ENCODE data around the gene NR1D2. TPM values are rescaled to one million over a fixed set of nuclear protein-coding genes. Genes with fewer than 3 reads are reported as not detected.

The NR1D2 gene
- total RNA-seq, 1 donor from 2014 or later, result 3.3 TPM

DNA sequence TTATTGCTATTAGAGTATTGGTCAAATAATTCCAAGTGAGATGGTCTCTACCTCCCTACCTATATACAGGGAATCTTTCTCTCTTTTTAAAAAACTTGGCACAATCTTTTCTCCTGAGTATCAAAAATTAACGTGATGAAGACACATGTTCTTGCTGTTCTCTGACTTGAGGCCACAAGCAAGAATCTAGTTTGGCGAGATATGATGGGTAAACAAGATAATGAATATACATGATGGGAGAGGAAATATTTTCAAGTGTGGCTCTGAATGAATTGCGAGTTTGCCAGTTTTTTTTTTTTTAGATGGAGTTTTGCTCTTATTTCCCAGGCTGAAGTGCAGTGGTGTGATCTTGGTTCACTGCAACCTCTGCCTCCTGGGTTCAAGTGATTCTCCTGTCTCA lies 11.6 kb downstream of the NR1D2 start:
- no peak for DNase-seq (ENCODE audit: low spot score)
- H3K4me3 Mint-ChIP-seq (ENCODE audit: low read depth), result no peak overlapping the region
- H3K9me3 Mint-ChIP-seq, result no peaks in the 10 kb centered on the region
- H3K4me1 Mint-ChIP-seq (ENCODE audit: low read depth), result peaks cover 6% of the 10 kb centered on the region
- H3K27me3 Mint-ChIP-seq (ENCODE audit: low read depth), result no peaks in the 10 kb centered on the region
- H3K36me3 Mint-ChIP-seq (ENCODE audit: low read depth), result no peaks in the 10 kb centered on the region
- intact Hi-C loops (cut with micrococcal nuclease), result no loop called here
- no peak overlapping the region for H3K27ac Mint-ChIP-seq

DNA sequence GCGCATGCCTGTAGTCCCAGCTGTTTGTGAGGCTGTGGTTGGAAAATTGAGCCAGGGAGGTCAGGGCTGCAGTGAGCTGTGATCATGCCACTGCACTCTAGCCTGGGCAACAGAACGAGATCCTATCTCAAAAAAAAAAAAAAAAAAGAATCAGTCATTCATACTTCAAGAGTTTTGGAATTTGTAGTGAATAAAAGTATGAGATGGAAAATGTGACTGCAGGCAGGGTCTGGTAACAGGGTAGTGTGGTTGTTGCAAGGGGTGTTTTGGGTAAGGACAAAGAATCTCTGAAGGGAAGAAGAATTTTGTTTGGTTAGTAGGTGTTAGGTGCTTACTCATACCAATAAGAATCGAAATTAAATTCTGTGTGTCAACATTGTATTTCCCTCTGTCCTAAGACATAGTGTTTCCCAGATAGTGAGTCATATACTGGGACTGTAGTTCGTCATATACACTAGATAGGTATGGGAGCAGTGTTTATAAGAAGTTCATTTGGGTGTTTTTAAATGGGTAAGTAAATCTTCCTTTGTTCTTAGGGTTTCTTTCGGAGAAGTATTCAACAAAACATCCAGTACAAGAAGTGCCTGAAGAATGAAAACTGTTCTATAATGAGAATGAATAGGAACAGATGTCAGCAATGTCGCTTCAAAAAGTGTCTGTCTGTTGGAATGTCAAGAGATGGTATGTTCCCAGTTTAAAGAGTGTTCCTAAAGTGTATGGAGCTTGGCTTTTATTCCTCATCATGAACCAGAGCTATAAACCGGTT lies 14.2 kb downstream of the NR1D2 start:
- H3K36me3 Mint-ChIP-seq (ENCODE audit: low read depth), result no peaks in the 10 kb centered on the region
- intact Hi-C loops (cut with micrococcal nuclease), result no loop called here
- peaks cover 6% of the 10 kb centered on the region for H3K4me1 Mint-ChIP-seq (ENCODE audit: low read depth)
- no peaks in the 10 kb centered on the region for H3K9me3 Mint-ChIP-seq
- H3K27me3 Mint-ChIP-seq (ENCODE audit: low read depth), result no peaks in the 10 kb centered on the region
- no peak overlapping the region for H3K4me3 Mint-ChIP-seq (ENCODE audit: low read depth)
- DNase-seq (ENCODE audit: low spot score), result no peak
- peak overlapping the region; percentile 18 for H3K27ac Mint-ChIP-seq

DNA sequence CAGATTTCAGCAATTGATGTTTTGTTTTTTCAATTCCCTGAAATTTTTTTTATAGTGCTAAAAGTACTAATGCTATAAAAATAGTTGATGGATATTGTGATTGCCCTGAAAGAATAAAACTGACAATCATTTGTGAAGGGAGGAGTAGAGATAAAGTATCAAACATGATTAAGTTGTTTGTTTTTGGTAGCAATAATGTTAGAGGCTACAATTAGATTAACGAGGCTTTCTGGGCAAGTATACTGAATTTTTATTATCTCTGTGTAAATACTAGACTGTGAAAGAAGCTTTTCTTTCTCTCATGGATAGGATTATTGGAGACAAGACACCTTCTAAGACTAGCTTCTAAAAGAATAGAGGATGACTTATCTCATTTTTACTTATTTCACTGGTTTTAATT lies 15.6 kb downstream of the NR1D2 start:
- Mint-ChIP-seq H3K36me3 (ENCODE audit: low read depth) (no peaks in the 10 kb centered on the region), H3K4me1 (ENCODE audit: low read depth) (peaks cover 6% of the 10 kb centered on the region), H3K27me3 (ENCODE audit: low read depth) (no peaks in the 10 kb centered on the region), H3K4me3 (ENCODE audit: low read depth) (no peak overlapping the region), H3K9me3 (no peaks in the 10 kb centered on the region), H3K27ac (no peak overlapping the region)
- intact Hi-C loops (cut with micrococcal nuclease), result no loop called here
- no peak for DNase-seq (ENCODE audit: low spot score)

DNA sequence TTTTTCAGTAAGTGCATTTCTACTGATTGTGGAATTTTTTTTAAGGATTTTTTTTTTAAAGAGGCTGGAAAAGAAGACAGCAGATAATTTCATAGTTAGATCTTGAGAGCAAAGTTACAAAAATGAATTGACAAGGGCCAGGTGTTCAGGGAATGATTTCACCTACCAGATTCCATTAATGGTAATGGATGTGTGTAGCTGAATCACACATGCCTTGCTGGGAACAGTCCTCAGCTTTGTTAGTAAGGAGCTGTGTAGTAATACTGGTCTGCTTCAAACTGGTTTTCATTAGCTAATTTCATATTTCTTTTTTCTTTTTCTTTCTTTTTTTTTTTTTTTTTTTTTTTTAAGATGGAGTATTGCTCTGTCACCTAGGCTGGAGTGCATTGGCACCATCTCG lies 16.0 kb downstream of the NR1D2 start:
- Mint-ChIP-seq H3K4me3 (ENCODE audit: low read depth) (no peak overlapping the region), H3K36me3 (ENCODE audit: low read depth) (no peaks in the 10 kb centered on the region), H3K27ac (no peak overlapping the region), H3K4me1 (ENCODE audit: low read depth) (peaks cover 6% of the 10 kb centered on the region), H3K9me3 (no peaks in the 10 kb centered on the region), H3K27me3 (ENCODE audit: low read depth) (no peaks in the 10 kb centered on the region)
- no peak for DNase-seq (ENCODE audit: low spot score)
- intact Hi-C loops (cut with micrococcal nuclease), result no loop called here

DNA sequence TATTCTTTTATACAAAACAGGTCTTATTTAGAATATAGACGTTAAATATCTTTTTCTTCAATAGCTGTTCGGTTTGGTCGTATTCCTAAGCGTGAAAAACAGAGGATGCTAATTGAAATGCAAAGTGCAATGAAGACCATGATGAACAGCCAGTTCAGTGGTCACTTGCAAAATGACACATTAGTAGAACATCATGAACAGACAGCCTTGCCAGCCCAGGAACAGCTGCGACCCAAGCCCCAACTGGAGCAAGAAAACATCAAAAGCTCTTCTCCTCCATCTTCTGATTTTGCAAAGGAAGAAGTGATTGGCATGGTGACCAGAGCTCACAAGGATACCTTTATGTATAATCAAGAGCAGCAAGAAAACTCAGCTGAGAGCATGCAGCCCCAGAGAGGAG lies 16.8 kb downstream of the NR1D2 start:
- Mint-ChIP-seq H3K36me3 (ENCODE audit: low read depth) (no peaks in the 10 kb centered on the region), H3K27ac (no peak overlapping the region), H3K4me3 (ENCODE audit: low read depth) (no peak overlapping the region), H3K9me3 (no peaks in the 10 kb centered on the region), H3K4me1 (ENCODE audit: low read depth) (peaks cover 6% of the 10 kb centered on the region), H3K27me3 (ENCODE audit: low read depth) (no peaks in the 10 kb centered on the region)
- intact Hi-C loops (cut with micrococcal nuclease), result no loop called here
- DNase-seq (ENCODE audit: low spot score), result no peak

DNA sequence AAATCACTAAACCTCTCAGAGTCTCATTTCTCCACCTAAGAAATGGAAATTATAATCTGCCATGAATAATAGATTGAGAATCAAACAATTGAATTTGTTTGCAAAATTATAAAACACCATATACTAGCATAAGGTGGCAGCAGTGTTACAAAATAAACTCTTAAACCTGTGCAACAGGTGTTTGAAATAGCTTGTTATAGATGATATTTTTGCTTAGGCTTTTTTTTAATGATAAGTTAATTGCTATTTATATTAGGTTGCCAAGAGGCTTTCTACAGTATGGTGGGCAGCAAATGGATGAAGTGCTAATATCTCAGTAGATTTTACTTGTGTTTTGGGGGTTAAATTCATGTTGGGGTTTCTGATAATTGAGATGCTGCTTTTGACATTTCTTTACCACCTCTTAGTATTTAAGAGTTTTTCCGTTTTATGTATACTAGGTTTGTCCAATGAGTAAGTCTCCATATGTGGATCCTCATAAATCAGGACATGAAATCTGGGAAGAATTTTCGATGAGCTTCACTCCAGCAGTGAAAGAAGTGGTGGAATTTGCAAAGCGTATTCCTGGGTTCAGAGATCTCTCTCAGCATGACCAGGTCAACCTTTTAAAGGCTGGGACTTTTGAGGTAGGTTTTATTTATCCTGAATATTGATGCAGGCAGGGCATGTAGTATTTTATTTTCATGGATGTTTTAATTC lies 19.6 kb downstream of the NR1D2 start:
- intact Hi-C loops (cut with micrococcal nuclease), result no loop called here
- Mint-ChIP-seq H3K9me3 (no peaks in the 10 kb centered on the region), H3K36me3 (ENCODE audit: low read depth) (no peaks in the 10 kb centered on the region), H3K27me3 (ENCODE audit: low read depth) (no peaks in the 10 kb centered on the region), H3K4me1 (ENCODE audit: low read depth) (no peaks in the 10 kb centered on the region), H3K27ac (no peak overlapping the region), H3K4me3 (ENCODE audit: low read depth) (no peak overlapping the region)
- no peak for DNase-seq (ENCODE audit: low spot score)

DNA sequence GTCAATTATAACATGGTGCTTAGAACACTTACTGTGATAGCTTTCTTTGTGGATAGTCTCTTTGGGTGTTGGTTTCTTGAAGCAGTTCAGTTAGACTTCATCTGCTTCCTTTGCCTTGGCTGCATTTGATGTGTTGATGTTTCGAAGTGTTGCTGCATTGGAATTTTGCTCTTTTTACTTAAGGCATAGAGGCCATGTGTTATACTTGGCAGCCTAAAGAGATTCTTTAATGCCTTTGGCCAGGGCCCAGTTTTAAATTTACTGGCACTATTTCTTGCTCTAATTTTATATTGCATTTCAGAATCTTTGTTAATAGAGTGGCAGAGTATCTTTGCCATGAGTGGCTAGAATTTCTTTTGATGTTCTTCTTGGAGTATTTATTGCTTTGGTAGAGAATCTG lies 21.2 kb downstream of the NR1D2 start:
- intact Hi-C loops (cut with micrococcal nuclease), result no loop called here
- no peak for DNase-seq (ENCODE audit: low spot score)

DNA sequence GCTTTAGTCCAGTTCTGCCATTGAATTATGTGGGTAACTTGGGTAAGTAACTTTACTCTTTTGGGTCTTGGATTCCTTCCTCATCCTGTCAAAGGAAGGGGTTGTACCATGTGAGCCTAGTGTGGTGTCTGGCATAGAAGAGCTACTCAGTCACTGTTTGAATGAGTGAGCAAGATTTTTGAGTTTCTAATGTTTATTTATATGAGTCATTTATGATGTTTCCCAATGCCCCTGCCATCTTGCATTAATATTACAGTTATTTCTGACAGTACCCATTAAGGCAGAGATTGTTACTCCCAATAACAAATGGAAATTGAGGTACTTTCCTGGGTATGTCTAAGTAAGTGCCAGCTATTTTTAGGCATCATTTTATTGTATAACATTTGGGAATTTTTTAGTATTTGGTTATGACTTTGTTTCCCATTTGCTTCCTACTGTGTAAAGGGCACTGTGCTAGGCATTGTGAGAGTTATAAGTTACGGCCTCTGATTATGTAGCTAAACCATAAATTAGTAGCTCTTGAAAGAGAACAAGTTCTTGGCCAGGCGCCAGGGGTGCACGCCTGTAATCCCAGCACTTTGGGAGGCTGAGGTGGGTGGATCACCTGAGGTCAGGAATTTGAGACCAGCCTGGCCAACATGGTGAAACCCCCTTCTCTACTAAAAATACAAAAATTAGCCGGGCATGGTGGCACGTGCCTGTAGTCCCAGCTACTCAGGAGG lies 23.5 kb downstream of the NR1D2 start:
- Mint-ChIP-seq H3K36me3 (ENCODE audit: low read depth) (no peaks in the 10 kb centered on the region), H3K27ac (no peak overlapping the region), H3K4me1 (ENCODE audit: low read depth) (no peaks in the 10 kb centered on the region), H3K9me3 (no peaks in the 10 kb centered on the region), H3K27me3 (ENCODE audit: low read depth) (no peaks in the 10 kb centered on the region), H3K4me3 (ENCODE audit: low read depth) (no peak overlapping the region)
- DNase-seq (ENCODE audit: low spot score), result no peak
- intact Hi-C loops (cut with micrococcal nuclease), result no loop called here

More for the DNA sequence above, 21.2 kb downstream of the NR1D2 start:
- H3K27ac Mint-ChIP-seq, result no peak overlapping the region
- no peaks in the 10 kb centered on the region for H3K9me3 Mint-ChIP-seq
- H3K4me3 Mint-ChIP-seq (ENCODE audit: low read depth), result no peak overlapping the region
- H3K36me3 Mint-ChIP-seq (ENCODE audit: low read depth), result no peaks in the 10 kb centered on the region
- H3K27me3 Mint-ChIP-seq (ENCODE audit: low read depth), result no peaks in the 10 kb centered on the region
- no peaks in the 10 kb centered on the region for H3K4me1 Mint-ChIP-seq (ENCODE audit: low read depth)

DNA sequence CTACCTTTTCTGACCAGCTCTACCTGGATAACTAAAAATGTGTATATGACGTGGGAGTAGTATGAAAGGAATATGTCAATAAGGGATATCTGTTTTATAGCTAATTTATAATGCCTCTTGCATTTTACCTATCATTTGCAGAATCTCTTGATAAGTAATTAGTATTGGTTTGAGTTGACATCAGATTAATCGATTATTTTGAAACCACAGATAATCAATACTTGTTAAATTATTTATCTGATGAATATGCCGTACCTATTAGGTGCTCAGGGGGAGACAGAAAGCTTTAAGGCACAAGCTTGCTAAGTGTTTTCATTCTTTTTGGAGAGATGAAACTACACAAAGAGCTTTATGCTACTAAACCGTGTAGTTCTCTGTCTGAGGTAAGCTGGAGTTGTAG lies 24.3 kb downstream of the NR1D2 start:
- Mint-ChIP-seq H3K9me3 (no peaks in the 10 kb centered on the region), H3K4me3 (ENCODE audit: low read depth) (no peak overlapping the region), H3K4me1 (ENCODE audit: low read depth) (no peaks in the 10 kb centered on the region), H3K36me3 (ENCODE audit: low read depth) (no peaks in the 10 kb centered on the region), H3K27me3 (ENCODE audit: low read depth) (no peaks in the 10 kb centered on the region), H3K27ac (no peak overlapping the region)
- intact Hi-C loops (cut with micrococcal nuclease), result no loop called here
- no peak for DNase-seq (ENCODE audit: low spot score)

DNA sequence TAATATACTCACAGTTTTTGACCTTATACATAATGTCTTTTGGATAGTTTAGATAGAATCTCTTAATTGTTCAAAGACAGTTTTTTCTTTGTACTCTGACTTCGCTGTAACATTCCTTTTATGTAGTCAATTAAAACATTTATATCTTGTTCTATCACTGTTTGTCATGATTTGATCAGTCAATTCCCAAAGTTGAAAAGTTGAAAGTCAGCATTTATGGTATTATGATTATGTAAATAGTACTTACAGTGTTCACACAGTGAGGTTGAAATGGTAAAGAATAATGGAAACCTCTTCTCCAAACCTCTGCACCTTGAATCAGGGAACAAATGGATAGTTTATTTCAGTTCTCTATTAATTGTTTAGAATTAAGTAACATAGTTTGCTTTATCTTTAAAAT lies 26.6 kb downstream of the NR1D2 start:
- Mint-ChIP-seq H3K36me3 (ENCODE audit: low read depth) (no peaks in the 10 kb centered on the region), H3K27me3 (ENCODE audit: low read depth) (no peaks in the 10 kb centered on the region), H3K4me3 (ENCODE audit: low read depth) (no peak overlapping the region)

DNA sequence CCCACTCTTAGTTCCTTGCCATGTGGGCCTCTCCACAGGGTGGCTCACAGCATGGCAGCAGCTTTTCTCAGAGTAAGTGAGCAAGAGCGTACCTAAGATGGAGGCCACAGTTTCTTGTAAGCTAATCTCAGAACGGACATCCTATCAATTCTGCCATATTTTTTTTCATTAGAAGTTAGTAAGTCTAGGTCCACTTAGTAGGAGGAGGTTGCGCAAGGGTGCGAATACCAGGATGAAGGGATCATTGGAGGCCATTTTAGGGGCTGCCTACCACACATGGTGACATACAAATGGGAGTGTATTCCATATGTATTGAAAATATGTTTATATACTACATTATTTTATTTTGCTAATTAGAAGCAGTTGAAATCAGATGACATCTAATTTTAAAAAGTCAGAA lies 31.5 kb downstream of the NR1D2 start:
- no peak overlapping the region for H3K4me3 Mint-ChIP-seq (ENCODE audit: low read depth)
- H3K36me3 Mint-ChIP-seq (ENCODE audit: low read depth), result no peaks in the 10 kb centered on the region
- intact Hi-C loops (cut with micrococcal nuclease), result no loop called here
- no peaks in the 10 kb centered on the region for H3K4me1 Mint-ChIP-seq (ENCODE audit: low read depth)
- no peaks in the 10 kb centered on the region for H3K27me3 Mint-ChIP-seq (ENCODE audit: low read depth)
- H3K9me3 Mint-ChIP-seq, result peaks cover 3% of the 10 kb centered on the region
- no peak for DNase-seq (ENCODE audit: low spot score)
- H3K27ac Mint-ChIP-seq, result no peak overlapping the region

More for the DNA sequence above, 26.6 kb downstream of the NR1D2 start:
- H3K27ac Mint-ChIP-seq, result no peak overlapping the region
- H3K4me1 Mint-ChIP-seq (ENCODE audit: low read depth), result no peaks in the 10 kb centered on the region
- DNase-seq (ENCODE audit: low spot score), result no peak
- H3K9me3 Mint-ChIP-seq, result peaks cover 3% of the 10 kb centered on the region
- intact Hi-C loops (cut with micrococcal nuclease), result no loop called here

DNA sequence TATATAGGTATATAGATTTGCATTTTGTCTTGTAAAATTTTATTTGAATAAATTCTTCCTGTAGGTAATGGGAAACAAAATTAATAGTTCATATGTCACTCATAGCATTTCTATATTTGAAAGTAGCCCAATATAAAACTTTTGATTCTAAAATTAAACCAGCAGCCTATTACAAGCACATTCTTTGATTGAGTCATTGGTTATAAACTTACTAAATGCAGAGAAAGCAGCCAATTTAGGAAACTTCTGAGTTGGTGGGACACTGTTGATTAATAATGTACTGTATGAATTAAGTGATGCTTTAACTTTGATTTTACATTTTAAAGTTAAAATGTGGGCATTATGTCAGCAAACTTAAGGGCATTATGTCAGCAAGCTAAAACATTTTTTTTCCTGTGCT lies 34.5 kb downstream of the NR1D2 start:
- Mint-ChIP-seq H3K4me3 (ENCODE audit: low read depth) (no peak overlapping the region), H3K27ac (no peak overlapping the region), H3K27me3 (ENCODE audit: low read depth) (no peaks in the 10 kb centered on the region), H3K36me3 (ENCODE audit: low read depth) (no peaks in the 10 kb centered on the region), H3K4me1 (ENCODE audit: low read depth) (no peaks in the 10 kb centered on the region), H3K9me3 (peaks cover 3% of the 10 kb centered on the region)
- intact Hi-C loops (cut with micrococcal nuclease), result no loop called here
- DNase-seq (ENCODE audit: low spot score), result no peak

DNA sequence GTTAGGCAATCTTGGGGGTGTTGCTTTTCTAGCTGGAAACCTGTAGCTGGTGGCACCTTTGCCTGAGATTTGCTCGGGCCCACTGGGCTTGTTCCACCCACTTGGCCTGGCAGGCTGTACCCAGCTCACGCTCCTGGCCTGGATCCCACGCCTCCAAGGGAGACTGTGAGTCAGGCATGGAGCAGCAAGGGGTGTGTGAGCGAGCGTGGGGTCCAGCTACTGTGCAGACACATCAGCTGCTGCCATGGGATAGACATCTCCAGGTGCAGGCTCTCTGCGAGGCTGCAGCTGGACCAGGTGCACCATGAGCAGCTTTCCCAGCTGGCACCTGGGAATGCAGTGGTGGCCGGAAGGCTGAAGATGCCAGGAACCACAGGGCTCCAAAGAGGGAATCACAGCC lies 36.0 kb downstream of the NR1D2 start:
- no peak overlapping the region for H3K27ac Mint-ChIP-seq
- no peak overlapping the region for H3K4me3 Mint-ChIP-seq (ENCODE audit: low read depth)
- H3K4me1 Mint-ChIP-seq (ENCODE audit: low read depth), result no peaks in the 10 kb centered on the region
- intact Hi-C loops (cut with micrococcal nuclease), result no loop called here
- no peaks in the 10 kb centered on the region for H3K27me3 Mint-ChIP-seq (ENCODE audit: low read depth)
- DNase-seq (ENCODE audit: low spot score), result no peak
- H3K36me3 Mint-ChIP-seq (ENCODE audit: low read depth), result no peaks in the 10 kb centered on the region
- peaks cover under 1% of the 10 kb centered on the region for H3K9me3 Mint-ChIP-seq
